Measurements from ENCODE around the gene SNED1.

DNA sequence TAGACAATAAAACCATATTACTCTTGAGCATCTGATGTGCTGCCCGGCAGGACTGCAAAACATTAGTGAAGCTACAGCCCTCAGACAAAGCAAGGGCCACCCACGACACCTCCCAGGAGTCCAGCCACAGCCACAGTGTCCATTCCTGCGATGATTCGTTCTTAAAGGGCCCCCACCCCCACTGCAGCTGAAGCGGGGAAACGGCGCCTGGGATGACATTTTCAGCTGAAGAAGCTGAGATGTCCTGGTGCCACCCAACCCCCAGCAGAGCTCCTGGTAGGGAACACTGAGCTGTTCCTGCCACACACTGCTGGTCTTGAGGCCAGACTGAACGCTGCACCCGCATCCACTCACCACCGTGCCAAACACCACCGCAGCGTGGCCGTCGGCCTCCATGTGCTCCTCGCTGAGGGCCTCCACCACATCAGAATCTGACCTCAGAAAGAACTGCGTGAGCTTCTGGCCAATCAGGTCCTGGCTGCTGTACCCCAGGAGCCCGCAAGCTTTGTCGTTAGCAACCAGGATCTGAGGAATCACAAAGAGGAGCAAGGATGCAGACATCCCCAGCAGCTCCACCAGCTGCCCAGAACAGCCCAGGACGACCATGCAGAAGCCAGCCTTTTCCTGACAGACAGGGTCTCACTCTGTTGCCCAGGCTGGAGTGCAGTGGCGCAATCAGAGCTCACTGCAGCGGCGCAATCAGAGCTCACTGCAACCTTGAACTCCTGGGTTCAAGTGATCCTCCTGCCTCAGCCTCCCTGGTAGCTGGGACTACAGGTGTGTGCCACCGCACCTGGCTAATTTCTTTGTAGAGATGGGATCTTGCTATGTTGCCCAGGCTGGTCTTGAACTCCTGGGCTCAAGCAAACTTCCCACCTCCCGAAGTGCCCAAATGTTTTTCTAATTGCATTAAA is 141.4 kb downstream of the SNED1 start:
- TF ChIP-seq, protein P1, sequence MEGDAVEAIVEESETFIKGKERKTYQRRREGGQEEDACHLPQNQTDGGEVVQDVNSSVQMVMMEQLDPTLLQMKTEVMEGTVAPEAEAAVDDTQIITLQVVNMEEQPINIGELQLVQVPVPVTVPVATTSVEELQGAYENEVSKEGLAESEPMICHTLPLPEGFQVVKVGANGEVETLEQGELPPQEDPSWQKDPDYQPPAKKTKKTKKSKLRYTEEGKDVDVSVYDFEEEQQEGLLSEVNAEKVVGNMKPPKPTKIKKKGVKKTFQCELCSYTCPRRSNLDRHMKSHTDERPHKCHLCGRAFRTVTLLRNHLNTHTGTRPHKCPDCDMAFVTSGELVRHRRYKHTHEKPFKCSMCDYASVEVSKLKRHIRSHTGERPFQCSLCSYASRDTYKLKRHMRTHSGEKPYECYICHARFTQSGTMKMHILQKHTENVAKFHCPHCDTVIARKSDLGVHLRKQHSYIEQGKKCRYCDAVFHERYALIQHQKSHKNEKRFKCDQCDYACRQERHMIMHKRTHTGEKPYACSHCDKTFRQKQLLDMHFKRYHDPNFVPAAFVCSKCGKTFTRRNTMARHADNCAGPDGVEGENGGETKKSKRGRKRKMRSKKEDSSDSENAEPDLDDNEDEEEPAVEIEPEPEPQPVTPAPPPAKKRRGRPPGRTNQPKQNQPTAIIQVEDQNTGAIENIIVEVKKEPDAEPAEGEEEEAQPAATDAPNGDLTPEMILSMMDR (conservative IDR thresholded peaks at IDR 0.05 in 1 of 2, IDR thresholded peaks at IDR 0.05 in 1 of 2; ENCODE audit: low read depth in 1 of 2, low read length in 2 of 2): no peak
- TF ChIP-seq EZH2 (IDR thresholded peaks at IDR 0.05; ENCODE audit: low read length, missing control alignments): no peak
